Vagina (tissue), 2 donors: ENCODE data around the gene SH3RF2.

Experiments used
- CTCF ChIP-seq, 3 experiments: fragments of 450-650 bp in 2 of 3; fragments of 200-600 bp in 1 of 3; sonication (generic) in 1 of 3; IDR thresholded peaks; one replicate each; pipeline ENCODE4 v1.5.1; 2017 to 2019; ENCODE audit warnings: antibody characterized with exemption in 3 of 3, mild to moderate bottlenecking in 2 of 3, moderate library complexity in 2 of 3
- POLR2A ChIP-seq, 2 donors: fragments of 450-650 bp; IDR thresholded peaks; one replicate each; pipeline ENCODE4 v1.6.1; 2017; ENCODE audit warnings: antibody characterized with exemption in 2 of 2, mild to moderate bottlenecking in 2 of 2, moderate library complexity in 2 of 2
- POLR2AphosphoS5 ChIP-seq, 2 donors: sonication (generic); formaldehyde crosslinking; IDR thresholded peaks; one replicate each; pipeline ENCODE4 v1.9.0; 2017; ENCODE audit warnings: antibody characterized with exemption in 2 of 2, mild to moderate bottlenecking in 2 of 2, low read depth in 1 of 2; ENCODE audit not compliant: insufficient read depth in 1 of 2

GRCh38 chr5:145924849-145925248, 11.5 kb upstream of the SH3RF2 start:
- no peak for TF ChIP-seq POLR2A (IDR thresholded peaks at IDR 0.05)
- TF ChIP-seq CTCF (IDR thresholded peaks at IDR 0.05): no peak
- no peak for TF ChIP-seq POLR2AphosphoS5 (IDR thresholded peaks at IDR 0.05; ENCODE audit: insufficient read depth in 1 of 2, low read depth in 1 of 2)
